PFSK-1 (cell line): ENCODE data around the gene PXN.

Experiments
- FOXP2 ChIP-seq: optimal IDR thresholded peaks from 2 replicates; pipeline ENCODE3; 2011; ENCODE audit warnings: borderline replicate concordance, control low read depth, inconsistent platforms; ENCODE audit not compliant: insufficient read depth; ENCODE audit errors: extremely low read length, extremely low read depth
- POLR2AphosphoS5 ChIP-seq: IDR thresholded peaks from 2 replicates; pipeline ENCODE4 v1.6.1; 2012; ENCODE audit warnings: low read depth, mild to moderate bottlenecking, control low read depth, low read length, moderate library complexity
- REST ChIP-seq, 2 experiments: IDR thresholded peaks; 2 replicates each; pipeline versions ENCODE4 v1.6.1 to v1.8.0; 2011 to 2012; ENCODE audit warnings: low read depth in 2 of 2, low read length in 2 of 2, control low read depth in 1 of 2, inconsistent platforms in 1 of 2, mild to moderate bottlenecking in 1 of 2, moderate library complexity in 1 of 2; ENCODE audit not compliant: insufficient read depth in 1 of 2
- SIN3A ChIP-seq: IDR thresholded peaks from 2 replicates; pipeline ENCODE4 v1.6.1; 2012; ENCODE audit warnings: mild to moderate bottlenecking, low read length, moderate library complexity, borderline replicate concordance; ENCODE audit not compliant: insufficient read depth
- TAF1 ChIP-seq: IDR thresholded peaks from 2 replicates; pipeline ENCODE4 v1.6.1; 2012; ENCODE audit warnings: low read length, control low read depth, borderline replicate concordance; ENCODE audit not compliant: insufficient read depth

The PXN gene

DNA sequence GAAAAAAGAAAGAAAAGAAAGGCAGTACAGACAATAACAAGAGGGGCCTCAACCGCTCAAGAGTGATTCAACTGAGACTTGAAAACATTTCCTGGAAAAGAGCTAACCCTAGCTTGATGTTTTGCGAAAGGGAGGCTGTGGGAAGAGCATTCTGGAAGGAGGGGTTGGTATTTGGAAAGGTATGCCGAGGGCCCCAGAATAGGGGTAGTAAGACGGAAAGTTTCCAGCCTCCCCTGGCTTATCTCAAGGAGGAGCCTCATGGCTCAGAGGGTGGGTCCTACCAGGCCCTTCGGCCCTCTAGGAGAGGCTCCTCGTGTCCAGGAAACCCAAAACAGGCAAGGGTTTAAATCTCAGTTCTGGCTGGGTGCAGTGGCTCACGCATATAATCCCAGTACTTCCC, 17.8 kb upstream of the PXN start:
- TF ChIP-seq POLR2AphosphoS5 (no peak), REST (IDR thresholded peaks at IDR 0.05; ENCODE audit: insufficient read depth in 1 of 2, low read depth in 2 of 2, low read length in 2 of 2) (no peak), FOXP2 (no peak), SIN3A (no peak), TAF1 (no peak)

DNA sequence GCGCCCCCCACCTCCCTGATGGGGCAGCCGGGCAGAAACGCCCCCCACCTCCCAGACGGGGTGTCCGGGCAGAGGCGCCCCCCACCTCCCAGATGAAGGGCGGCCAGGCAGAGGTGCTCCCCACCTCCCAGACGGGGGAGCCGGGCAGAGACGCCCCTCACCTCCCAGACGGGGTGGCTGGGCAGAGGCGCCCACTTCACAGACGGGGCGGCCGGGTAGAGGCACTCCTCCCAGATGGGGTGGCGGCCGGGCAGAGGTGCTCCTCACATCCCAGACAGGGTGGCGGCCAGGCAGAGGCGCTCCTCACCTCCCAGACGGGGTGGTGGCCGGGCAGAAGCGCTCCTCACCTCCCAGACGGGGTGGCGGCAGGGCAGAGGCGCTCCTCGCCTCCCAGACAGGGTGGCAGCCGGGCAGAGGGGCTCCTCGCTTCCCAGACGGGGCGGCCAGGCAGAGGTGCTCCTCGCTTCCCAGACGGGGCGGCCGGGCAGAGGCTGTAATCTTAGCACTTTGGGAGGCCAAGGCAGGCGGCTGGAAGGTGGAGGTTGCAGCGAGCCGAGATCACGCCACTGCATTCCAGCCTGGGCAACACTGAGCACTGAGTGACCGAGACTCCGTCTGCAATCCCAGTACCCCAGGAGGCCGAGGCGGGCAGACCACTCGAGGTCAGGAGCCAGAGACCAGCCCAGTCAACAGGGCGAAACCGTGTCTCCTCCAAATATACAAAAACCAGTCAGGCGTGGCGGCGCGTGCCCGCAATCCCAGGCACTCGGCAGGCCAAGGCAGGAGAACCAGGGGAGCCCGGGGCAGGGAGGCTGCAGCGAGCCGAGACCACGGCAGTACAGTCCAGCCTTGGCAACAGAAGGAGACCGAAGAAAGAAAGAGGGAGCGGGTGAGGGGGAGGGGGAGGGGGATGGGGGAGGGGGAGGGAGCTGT, 12.9 kb upstream of the PXN start:
- TF ChIP-seq SIN3A (no peak), TAF1 (no peak), POLR2AphosphoS5 (no peak), FOXP2 (no peak), REST (IDR thresholded peaks at IDR 0.05; ENCODE audit: insufficient read depth in 1 of 2, low read depth in 2 of 2, low read length in 2 of 2) (no peak)

- TF ChIP-seq REST (IDR thresholded peaks at IDR 0.05; ENCODE audit: insufficient read depth in 1 of 2, low read depth in 2 of 2, low read length in 2 of 2) = no peak
- TF ChIP-seq SIN3A = no peak
- no peak for TF ChIP-seq FOXP2
- TF ChIP-seq TAF1 = no peak
- TF ChIP-seq POLR2AphosphoS5 = no peak
These were observed 11.2 kb upstream of the PXN start for GRCh38 chr12:120276734-120277133.

DNA sequence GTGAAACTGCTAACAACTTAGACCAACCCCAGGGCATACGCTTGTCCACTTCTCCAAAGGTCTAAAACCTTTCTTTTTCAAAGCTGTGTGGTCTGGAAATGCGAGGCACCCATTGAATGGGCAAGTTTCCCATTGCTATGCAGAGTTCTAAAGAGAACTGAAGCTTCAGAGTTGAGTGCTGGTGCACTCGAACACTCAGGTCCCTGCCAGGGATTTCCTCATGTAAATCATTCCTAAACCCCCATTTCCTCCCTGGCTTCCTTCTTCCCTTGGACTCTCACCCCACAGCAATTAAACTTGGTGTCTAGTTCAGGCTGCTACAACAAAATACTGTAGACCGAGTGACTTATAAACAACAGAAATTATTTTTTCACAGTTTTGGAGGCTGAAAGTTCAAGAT, 2.2 kb upstream of the PXN start:
- TF ChIP-seq REST (IDR thresholded peaks at IDR 0.05; ENCODE audit: insufficient read depth in 1 of 2, low read depth in 2 of 2, low read length in 2 of 2) (no peak), POLR2AphosphoS5 (no peak), TAF1 (no peak), FOXP2 (no peak), SIN3A (no peak)
